NCI-H748 treated with DMSO at 0.1 percent for 48 hours (cell line): ENCODE data around the gene PDZD4.

Experiments
- DNase-seq: peaks from one replicate; lab custom pipeline; 2025; lab: John Stamatoyannopoulos, UW

The PDZD4 gene

DNA sequence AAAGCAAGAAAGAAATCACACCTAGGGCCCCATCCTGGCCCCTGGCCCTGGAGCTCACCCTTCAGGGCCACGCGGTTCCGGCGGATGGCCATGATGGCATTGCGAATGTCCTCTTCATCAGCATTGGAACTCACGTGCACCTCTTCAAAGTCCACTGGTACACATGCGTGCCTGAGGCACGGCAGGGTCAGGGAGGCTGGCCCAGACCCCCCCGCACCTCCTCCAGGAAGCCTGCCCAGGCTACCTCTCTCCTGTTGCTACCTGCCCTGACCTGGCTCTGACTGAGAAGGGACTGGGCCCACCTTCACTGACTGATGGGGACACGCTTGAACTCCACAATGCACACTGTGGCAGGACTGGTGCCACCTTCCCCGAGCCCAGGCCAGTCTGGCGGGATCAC lies 40.7 kb downstream of the PDZD4 start:
- no peak for DNase-seq

- no peak for DNase-seq
These were observed 43.7 kb downstream of the PDZD4 start for GRCh38 chrX:153786669-153787068.

DNA sequence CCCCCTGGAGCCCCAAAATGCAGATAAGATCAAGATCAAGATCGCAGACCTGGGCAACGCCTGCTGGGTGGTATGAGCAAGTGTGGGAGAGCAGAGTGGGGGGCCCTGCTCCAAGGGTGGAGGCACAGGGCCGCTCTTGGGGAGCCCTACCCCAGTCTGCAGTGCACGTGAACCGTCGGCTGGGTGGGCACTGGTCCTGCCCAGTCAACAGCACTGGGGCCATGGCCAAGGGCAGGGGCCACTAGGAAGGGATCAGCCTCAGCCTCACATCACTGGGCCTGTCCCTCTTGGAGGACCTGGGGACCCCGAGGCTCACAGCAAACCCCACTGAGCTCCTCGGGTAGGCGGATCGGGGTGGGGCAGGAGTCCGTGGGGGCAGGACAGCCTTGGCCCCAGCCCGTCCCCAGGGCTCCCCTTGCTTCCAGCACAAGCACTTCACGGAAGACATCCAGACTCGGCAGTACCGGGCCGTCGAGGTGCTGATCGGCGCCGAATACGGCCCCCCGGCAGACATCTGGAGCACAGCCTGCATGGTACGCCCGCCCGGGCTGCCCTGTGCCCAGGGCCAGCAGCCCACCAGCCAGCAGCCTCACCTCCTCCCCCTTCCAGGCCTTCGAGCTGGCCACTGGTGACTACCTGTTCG lies 45.9 kb downstream of the PDZD4 start:
- no peak for DNase-seq

- DNase-seq: no peak
These were observed 46.8 kb downstream of the PDZD4 start for GRCh38 chrX:153783378-153784013.

GRCh38 chrX:153782871-153783270 lies 47.5 kb downstream of the PDZD4 start:
- no peak for DNase-seq

DNA sequence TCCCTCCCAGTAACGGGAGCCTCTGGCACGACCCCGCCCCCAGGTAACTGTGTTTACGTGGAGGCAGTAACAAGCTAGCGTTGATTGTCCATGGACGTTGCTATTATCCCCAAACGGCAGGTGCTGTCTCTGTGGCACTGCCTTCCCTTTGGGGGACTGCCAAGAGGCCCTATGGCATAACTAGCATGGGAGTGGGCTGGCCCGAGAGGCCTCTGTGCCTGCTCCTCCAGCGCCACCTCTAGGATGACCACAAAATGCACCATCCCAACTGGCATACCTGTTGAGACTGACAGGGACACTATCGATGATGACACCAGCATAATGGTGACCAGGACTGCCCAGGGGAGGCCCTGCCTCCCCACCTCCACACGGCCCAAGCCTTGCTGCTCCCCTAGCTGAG lies 48.0 kb downstream of the PDZD4 start:
- peak; percentile 49 for DNase-seq

GRCh38 chrX:153781428-153782047 lies 48.8 kb downstream of the PDZD4 start:
- no peak for DNase-seq

- no peak for DNase-seq
These were observed 49.5 kb downstream of the PDZD4 start, which contains the start of gene SRPK3 for GRCh38 chrX:153780678-153781427. Gene SRPK3 (plus strand): TSS chrX:153781041. CDS start chrX:153781087, 46 bp downstream.

GRCh38 chrX:153779891-153780677 lies 50.3 kb downstream of the PDZD4 start:
- DNase-seq: no peak

GRCh38 chrX:153778684-153779101 lies 51.7 kb downstream of the PDZD4 start:
- no peak for DNase-seq

- no peak for DNase-seq
These were observed 52.2 kb downstream of the PDZD4 start for GRCh38 chrX:153778181-153778580.

GRCh38 chrX:153777261-153778090 lies 52.9 kb downstream of the PDZD4 start:
- DNase-seq: no peak

GRCh38 chrX:153776611-153777045 lies 53.7 kb downstream of the PDZD4 start:
- no peak for DNase-seq

DNA sequence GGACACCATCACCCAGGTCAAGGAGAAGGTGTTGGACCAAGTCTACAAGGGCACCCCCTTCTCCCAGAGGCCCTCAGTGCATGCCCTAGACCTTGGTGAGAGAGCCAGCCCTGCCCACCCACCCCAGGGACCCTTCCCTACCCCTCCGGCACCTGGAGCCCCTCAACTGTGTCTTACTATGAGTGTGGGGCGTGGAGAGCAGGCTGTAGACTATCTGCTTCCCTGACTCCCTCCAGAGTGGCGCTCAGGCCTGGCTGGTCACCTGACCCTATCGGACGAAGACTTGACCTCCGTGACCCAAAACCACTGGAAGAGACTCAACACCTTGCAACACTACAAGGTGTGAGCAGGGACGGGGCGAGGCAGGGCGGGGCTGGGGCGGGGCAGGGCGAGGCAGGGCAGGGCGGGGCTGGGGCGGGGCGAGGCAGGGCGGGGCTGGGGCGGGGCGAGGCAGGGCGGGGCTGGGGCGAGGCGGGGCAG lies 54.2 kb downstream of the PDZD4 start:
- no peak for DNase-seq

- DNase-seq: no peak
These were observed 54.8 kb downstream of the PDZD4 start for GRCh38 chrX:153775293-153776119.

DNA sequence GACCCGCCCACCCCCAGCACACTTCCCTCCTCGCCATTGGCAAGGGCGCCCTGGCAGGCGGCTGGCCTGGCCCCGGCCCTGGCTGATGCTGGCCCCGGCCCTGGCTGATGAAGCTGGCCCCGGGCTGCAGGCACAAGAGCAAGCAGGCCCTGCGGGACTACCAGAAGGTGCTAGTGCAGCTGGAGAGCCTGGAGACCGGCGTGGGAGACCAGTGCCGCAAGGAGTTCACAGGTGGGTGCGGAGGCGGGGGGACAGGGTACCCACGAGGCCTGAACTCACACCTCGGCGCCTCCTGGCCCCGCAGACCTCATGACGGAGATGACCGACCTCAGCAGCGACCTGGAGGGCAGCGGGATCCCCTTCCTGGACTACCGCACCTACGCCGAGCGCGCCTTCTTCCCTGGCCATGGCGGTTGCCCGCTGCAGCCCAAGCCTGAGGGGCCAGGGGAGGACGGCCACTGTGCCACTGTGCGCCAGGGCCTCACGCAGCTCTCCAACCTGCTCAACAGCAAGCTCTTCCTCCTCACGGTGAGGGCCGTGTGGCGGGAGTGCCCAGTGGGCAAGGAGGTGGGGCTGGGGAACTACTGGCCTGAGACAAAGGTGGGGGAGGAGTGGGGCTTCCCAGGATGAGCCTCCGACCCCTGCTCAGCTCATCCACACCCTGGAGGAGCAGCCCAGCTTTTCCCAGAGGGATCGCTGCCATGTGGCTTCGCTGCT lies 55.6 kb downstream of the PDZD4 start:
- DNase-seq: no peak

DNA sequence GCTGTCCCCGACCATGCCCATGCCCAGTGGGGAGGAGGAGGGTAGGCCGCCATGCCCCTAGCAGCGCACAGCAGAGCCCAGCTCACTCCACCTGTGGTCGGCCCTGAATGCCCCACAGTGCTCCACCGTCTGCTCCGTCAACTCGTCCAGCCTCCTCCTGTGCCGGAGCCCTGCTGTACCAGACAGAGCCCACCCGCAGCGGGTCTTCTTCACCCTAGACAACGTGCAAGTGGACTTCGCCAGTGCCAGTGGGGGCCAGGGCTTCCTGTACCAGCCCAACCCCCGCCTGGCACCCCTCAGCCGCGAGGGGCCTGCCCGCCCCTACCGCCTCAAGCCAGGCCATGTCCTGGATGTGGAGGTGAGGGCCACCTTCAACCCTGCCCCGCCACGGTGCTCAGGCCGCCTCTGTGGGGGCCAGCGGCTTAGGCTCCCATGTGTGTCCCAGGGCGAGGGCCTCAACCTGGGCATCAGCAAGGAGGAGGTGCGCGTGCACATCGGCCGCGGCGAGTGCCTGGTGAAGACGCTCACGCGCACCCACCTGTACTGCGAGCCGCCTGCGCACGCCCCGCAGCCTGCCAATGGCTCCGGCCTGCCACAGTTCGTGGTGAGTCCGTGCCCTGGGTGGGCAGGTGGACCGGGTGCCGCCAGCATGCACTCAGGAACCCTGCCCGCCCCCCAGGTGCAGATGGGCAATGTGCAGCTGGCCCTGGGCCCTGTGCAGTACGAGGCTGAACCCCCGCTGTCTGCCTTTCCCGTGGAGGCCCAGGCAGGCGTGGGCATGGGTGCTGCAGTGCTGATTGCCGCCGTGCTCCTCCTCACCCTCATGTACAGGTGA lies 56.4 kb downstream of the PDZD4 start:
- no peak for DNase-seq

- no peak for DNase-seq
These were observed 57.1 kb downstream of the PDZD4 start for GRCh38 chrX:153773218-153773611.
